Testis (tissue), 3 donors: ENCODE results near the gene TNRC6A. TPM values are rescaled to one million over a fixed set of nuclear protein-coding genes. Genes with fewer than 3 reads are reported as not detected.
"Not testable (repeated sequence)": the region's sequence is repeated elsewhere in the genome, so short reads cannot be mapped to it uniquely, and the experiment has no call there.

Experiments used
- DNase-seq: peaks from one replicate; pipeline ENCODE4 v3.0.0-alpha.2; 2019
- H3K27ac ChIP-seq, 2 donors: fragments of 200-600 bp; sonication (generic); one replicate each; pipeline ENCODE4 v1.5.1; 2019
- H3K27me3 ChIP-seq: fragments of 200-600 bp; sonication (generic); one replicate; pipeline ENCODE4 v1.5.1; 2019
- H3K36me3 ChIP-seq: fragments of 200-600 bp; sonication (generic); one replicate; pipeline ENCODE4 v1.5.1; 2017; ENCODE audit warnings: low read depth; ENCODE audit errors: missing control alignments
- H3K4me1 ChIP-seq: fragments of 200-600 bp; sonication (generic); one replicate; pipeline ENCODE4 v1.5.1; 2019
- H3K4me3 ChIP-seq, 2 donors: fragments of 200-600 bp; sonication (generic); one replicate each; pipeline ENCODE4 v1.5.1; 2017 to 2019
- H3K9me3 ChIP-seq: fragments of 200-600 bp; sonication (generic); one replicate; pipeline ENCODE4 v1.5.1; 2017
- POLR2A ChIP-seq: fragments of 450-650 bp; IDR thresholded peaks from one replicate; pipeline ENCODE4 v1.6.1; 2017; ENCODE audit warnings: antibody characterized with exemption, mild to moderate bottlenecking, moderate library complexity
- WGBS, 2 donors: methylation state at CpG; one replicate each; pipeline ENCODE4 v1.1.5; 2018; 5-methylcytosine and 5-hydroxymethylcytosine counted together
- intact Hi-C: fragments of 100-400 bp; cut with DNase I; formaldehyde crosslinking; loops from one replicate; pipeline ENCODE4 v1.15.1; 2023; ENCODE audit warnings: low total_unique reads
- polyA plus RNA-seq: library from polyadenylated mRNA; stranded (reverse); fragments of 350-450 nt; fragmentation: Illumina TruSeq; extraction: RNeasy Lipid Tissue Mini Kit (QIAGEN cat#74804); gene quantifications from one replicate; pipeline ENCODE4 v1.2.3, GENCODE V29; 2014; ENCODE audit warnings: low read depth, low replicate concordance; ENCODE audit not compliant: insufficient read depth
- total RNA-seq, 2 donors: library from RNA; depleted of rRNA; stranded (reverse); fragments of >200 nt; gene quantifications; one replicate each; pipeline ENCODE4 v1.2.3, GENCODE V29; 2016
- TF ChIP-seq, protein P1 (sequence below), 3 experiments: fragments of 450-650 bp in 2 of 3; fragments of 200-600 bp in 1 of 3; sonication (generic) in 1 of 3; IDR thresholded peaks; one replicate each; pipeline ENCODE4 v1.5.1; 2016 to 2019; ENCODE audit warnings: antibody characterized with exemption in 3 of 3, mild to moderate bottlenecking in 2 of 3, moderate library complexity in 1 of 3

The TNRC6A gene
- total and polyA plus RNA-seq, 3 donors from 2014 or later = 32.3 to 103 (median 94.1) TPM

- Histone ChIP-seq H3K4me3 (no peak overlapping the region), H3K27me3 (no peaks in the 10 kb centered on the region), H3K27ac (peak overlapping the region; percentile 59 to 67), H3K4me1 (peaks cover 22% of the 10 kb centered on the region), H3K9me3 (no peaks in the 10 kb centered on the region), H3K36me3 (no peaks in the 10 kb centered on the region)
- 85 to 91% methylated on average over 7 of the region's 7 CpGs for WGBS, 2 donors
- intact Hi-C loops = no loop called here
- no peak for DNase-seq
- no peak for TF ChIP-seq POLR2A
- TF ChIP-seq, protein P1, sequence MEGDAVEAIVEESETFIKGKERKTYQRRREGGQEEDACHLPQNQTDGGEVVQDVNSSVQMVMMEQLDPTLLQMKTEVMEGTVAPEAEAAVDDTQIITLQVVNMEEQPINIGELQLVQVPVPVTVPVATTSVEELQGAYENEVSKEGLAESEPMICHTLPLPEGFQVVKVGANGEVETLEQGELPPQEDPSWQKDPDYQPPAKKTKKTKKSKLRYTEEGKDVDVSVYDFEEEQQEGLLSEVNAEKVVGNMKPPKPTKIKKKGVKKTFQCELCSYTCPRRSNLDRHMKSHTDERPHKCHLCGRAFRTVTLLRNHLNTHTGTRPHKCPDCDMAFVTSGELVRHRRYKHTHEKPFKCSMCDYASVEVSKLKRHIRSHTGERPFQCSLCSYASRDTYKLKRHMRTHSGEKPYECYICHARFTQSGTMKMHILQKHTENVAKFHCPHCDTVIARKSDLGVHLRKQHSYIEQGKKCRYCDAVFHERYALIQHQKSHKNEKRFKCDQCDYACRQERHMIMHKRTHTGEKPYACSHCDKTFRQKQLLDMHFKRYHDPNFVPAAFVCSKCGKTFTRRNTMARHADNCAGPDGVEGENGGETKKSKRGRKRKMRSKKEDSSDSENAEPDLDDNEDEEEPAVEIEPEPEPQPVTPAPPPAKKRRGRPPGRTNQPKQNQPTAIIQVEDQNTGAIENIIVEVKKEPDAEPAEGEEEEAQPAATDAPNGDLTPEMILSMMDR (IDR thresholded peaks at IDR 0.05) = no peak
These were observed 110.0 kb downstream of the TNRC6A start for GRCh38 chr16:24839347-24839972.

- no peak for DNase-seq
- H3K27me3 ChIP-seq = no peaks in the 10 kb centered on the region
- H3K27ac ChIP-seq = peak overlapping the region in 1 of 2 donors; percentile 30
- peaks cover 22% of the 10 kb centered on the region for H3K4me1 ChIP-seq
- H3K9me3 ChIP-seq = no peaks in the 10 kb centered on the region
- TF ChIP-seq POLR2A = no peak
- TF ChIP-seq, protein P1 (IDR thresholded peaks at IDR 0.05) = no peak
- no peaks in the 10 kb centered on the region for H3K36me3 ChIP-seq
- H3K4me3 ChIP-seq = no peak overlapping the region
- intact Hi-C loops = no loop called here
These were observed 111.8 kb downstream of the TNRC6A start for GRCh38 chr16:24841291-24841690.

GRCh38 chr16:24844101-24845030 lies 114.9 kb downstream of the TNRC6A start:
- Histone ChIP-seq H3K27ac (no peak overlapping the region), H3K4me1 (peaks cover 10% of the 10 kb centered on the region), H3K27me3 (no peaks in the 10 kb centered on the region), H3K9me3 (no peaks in the 10 kb centered on the region), H3K4me3 (no peak overlapping the region), H3K36me3 (no peaks in the 10 kb centered on the region)
- TF ChIP-seq POLR2A = no peak
- TF ChIP-seq, protein P1 (IDR thresholded peaks at IDR 0.05) = no peak
- no peak for DNase-seq
- WGBS, 2 donors = 83 to 89% methylated on average over 15 to 17 of the region's 17 CpGs
- intact Hi-C loops = no loop called here

DNA sequence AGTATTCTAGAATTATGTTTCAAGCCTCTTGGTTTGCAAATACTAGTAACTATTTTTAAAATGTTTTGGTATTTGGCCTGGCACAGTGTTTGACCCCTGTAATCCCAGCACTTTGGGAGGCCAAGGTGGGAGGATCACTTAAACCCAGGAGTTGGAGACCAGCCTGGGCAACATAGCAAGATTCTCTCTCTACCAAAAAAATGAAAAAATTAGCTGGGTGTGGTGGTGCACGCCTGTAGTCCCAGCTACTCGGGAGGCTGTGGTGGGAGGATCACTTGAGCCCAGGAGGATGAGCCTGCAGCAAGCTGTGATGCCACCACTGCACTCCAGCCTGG lies 115.5 kb downstream of the TNRC6A start:
- H3K27ac ChIP-seq, H3K4me1 ChIP-seq, H3K27me3 ChIP-seq, H3K4me3 ChIP-seq, DNase-seq, intact Hi-C loops, H3K36me3 ChIP-seq, H3K9me3 ChIP-seq: not testable (repeated sequence)
- 95 to 100% methylated on average over 2 of the region's 2 CpGs for WGBS, 2 donors

DNA sequence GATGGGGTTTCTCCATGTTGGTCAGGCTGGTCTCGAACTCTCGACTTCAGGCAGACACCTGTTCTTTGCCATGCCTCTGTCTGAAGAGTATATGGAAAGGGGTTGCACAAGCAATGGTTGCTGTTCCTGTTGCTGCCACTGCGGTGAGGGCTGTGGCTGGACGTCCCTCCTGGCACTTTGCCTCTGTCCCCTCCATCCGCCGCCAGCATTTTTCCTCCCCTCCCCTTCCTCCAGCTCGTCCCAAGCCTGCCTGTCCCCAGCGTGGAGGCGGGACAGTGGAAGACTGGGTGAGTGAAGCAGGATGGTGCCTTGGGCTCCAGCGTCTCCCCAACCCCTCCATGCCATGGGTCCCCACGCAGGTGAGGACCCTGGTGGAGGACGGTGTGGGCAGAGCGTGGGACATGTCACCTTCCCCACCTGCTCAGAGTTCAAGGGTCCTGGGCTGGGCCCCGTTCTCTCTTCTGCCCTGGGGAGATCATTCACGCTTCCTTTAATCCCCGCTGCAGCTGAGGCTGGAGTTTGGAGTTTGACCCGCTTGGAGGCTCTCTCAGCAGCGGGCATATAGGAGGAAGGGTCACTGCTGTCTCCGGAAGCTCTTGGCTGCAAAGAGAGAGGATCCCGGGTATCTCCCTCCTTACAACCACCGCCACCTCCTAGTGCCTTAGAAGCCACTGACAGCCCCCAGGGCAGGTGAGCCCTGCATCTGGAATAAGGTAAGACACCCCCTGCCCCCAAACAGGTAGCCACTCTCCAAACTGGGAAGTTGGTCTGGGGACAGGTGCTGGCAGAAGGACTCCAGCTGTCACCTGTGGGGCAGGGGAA lies 116.5 kb downstream of the TNRC6A start, which contains the start of gene SLC5A11:
SLC5A11 (plus strand) TSS at position 238 of the 822 bp plus-strand sequence. CDS start 12,681 bp downstream, outside the sequence.
- H3K4me1 ChIP-seq = peaks cover 6% of the 10 kb centered on the region
- H3K9me3 ChIP-seq = no peaks in the 10 kb centered on the region
- TF ChIP-seq, protein P1 (IDR thresholded peaks at IDR 0.05) = no peak
- no peak for TF ChIP-seq POLR2A
- no peak for DNase-seq
- no peak within 1 kb of the TSS for H3K4me3 ChIP-seq
- H3K27me3 ChIP-seq = no peaks in the 10 kb centered on the region
- H3K36me3 ChIP-seq = no peaks in the 10 kb centered on the region
- intact Hi-C loops = no loop called here
- no peak within 1 kb of the TSS for H3K27ac ChIP-seq
- WGBS, 2 donors = 82 to 90% methylated on average over 18 to 21 of the region's 21 CpGs
